Breast epithelium (tissue), 4 donors: Measurements from ENCODE around the gene CAND1. TPM values are rescaled to one million over a fixed set of nuclear protein-coding genes. Genes with fewer than 3 reads are reported as not detected.

Source experiments
- DNase-seq, 2 donors: peaks; one replicate each; pipeline ENCODE4 v3.0.0-alpha.2; 2019; ENCODE audit warnings: low spot score in 2 of 2
- H3K27ac ChIP-seq, 2 donors: fragments of 200-600 bp; sonication (generic) in 1 of 2; one replicate each; pipeline ENCODE4 v1.5.1; 2016 to 2019; ENCODE audit warnings: mild to moderate bottlenecking in 1 of 2
- H3K27me3 ChIP-seq, 2 donors: fragments of 200-600 bp; sonication (generic) in 1 of 2; one replicate each; pipeline versions ENCODE4 v1.5.1 to v1.6.0; 2017 to 2019; ENCODE audit warnings: control low read depth in 1 of 2, mild to moderate bottlenecking in 1 of 2
- H3K36me3 ChIP-seq: fragments of 200-600 bp; one replicate; pipeline ENCODE4 v1.5.1; 2019
- H3K4me1 ChIP-seq, 2 donors: fragments of 200-600 bp; sonication (generic); one replicate each; pipeline ENCODE4 v1.5.1; 2016 to 2019; ENCODE audit warnings: control low read depth in 1 of 2
- H3K4me3 ChIP-seq, 3 donors: fragments of 200-600 bp; sonication (generic); 1 replicate in 2 of 3; 2 replicates in 1 of 3; pipeline ENCODE4 v1.5.1; 2016 to 2019; ENCODE audit warnings: mild to moderate bottlenecking in 3 of 3, moderate library complexity in 2 of 3
- H3K9me3 ChIP-seq, 2 donors: fragments of 200-600 bp; sonication (generic) in 1 of 2; one replicate each; pipeline ENCODE4 v1.5.1; 2016 to 2019; ENCODE audit warnings: control low read depth in 1 of 2
- POLR2A ChIP-seq: fragments of 450-650 bp; IDR thresholded peaks from one replicate; pipeline ENCODE4 v1.6.1; 2016; ENCODE audit warnings: antibody characterized with exemption, mild to moderate bottlenecking, moderate library complexity
- POLR2AphosphoS5 ChIP-seq, 3 donors: sonication (generic); formaldehyde crosslinking; IDR thresholded peaks; one replicate each; pipeline ENCODE4 v1.6.1; 2017; ENCODE audit warnings: antibody characterized with exemption in 3 of 3
- intact Hi-C: fragments of 100-400 bp; cut with DNase I; formaldehyde crosslinking; loops from one replicate; pipeline ENCODE4 v1.15.1; 2023; ENCODE audit warnings: low total_unique reads
- total RNA-seq, 3 donors: library from RNA; depleted of rRNA; stranded (reverse); fragments of >200 nt; gene quantifications; one replicate each; pipeline ENCODE4 v1.1.0, GENCODE V29; 2016
- TF ChIP-seq, protein P1 (sequence below), 3 donors: fragments of 450-650 bp; IDR thresholded peaks; one replicate each; pipeline ENCODE4 v1.5.1; 2016 to 2017; ENCODE audit warnings: antibody characterized with exemption in 3 of 3, mild to moderate bottlenecking in 3 of 3, moderate library complexity in 3 of 3

The CAND1 gene
- total RNA-seq, 3 donors from 2014 or later, result 69.6 to 112 (median 81.3) TPM

DNA sequence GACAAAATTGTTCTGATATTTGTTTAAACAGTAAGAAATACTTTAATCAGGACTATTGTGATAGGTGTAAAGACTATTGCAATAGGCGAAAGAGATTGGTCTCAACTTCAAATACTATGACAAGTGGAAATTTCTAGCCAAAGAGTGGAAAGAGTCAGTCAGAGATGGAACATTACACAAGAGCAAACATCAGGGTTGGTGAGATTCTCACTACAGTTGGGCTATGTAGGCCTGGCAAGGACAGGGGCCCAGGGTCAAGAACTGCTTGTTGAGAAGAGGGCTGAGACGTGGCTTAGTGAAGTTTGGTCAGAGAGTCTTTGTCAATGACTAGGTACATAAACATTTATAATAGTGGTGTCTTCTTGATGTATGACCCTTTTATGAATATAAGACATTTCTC, 19.4 kb downstream of the CAND1 start:
- Histone ChIP-seq H3K4me1 (no peaks in the 10 kb centered on the region), H3K4me3 (no peak overlapping the region), H3K9me3 (no peaks in the 10 kb centered on the region), H3K27me3 (no peaks in the 10 kb centered on the region), H3K27ac (no peak overlapping the region), H3K36me3 (no peaks in the 10 kb centered on the region)
- TF ChIP-seq POLR2AphosphoS5 (IDR thresholded peaks at IDR 0.05) (no peak), POLR2A (no peak)
- TF ChIP-seq, protein P1, sequence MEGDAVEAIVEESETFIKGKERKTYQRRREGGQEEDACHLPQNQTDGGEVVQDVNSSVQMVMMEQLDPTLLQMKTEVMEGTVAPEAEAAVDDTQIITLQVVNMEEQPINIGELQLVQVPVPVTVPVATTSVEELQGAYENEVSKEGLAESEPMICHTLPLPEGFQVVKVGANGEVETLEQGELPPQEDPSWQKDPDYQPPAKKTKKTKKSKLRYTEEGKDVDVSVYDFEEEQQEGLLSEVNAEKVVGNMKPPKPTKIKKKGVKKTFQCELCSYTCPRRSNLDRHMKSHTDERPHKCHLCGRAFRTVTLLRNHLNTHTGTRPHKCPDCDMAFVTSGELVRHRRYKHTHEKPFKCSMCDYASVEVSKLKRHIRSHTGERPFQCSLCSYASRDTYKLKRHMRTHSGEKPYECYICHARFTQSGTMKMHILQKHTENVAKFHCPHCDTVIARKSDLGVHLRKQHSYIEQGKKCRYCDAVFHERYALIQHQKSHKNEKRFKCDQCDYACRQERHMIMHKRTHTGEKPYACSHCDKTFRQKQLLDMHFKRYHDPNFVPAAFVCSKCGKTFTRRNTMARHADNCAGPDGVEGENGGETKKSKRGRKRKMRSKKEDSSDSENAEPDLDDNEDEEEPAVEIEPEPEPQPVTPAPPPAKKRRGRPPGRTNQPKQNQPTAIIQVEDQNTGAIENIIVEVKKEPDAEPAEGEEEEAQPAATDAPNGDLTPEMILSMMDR (IDR thresholded peaks at IDR 0.05), result no peak
- no peak for DNase-seq
- intact Hi-C loops, result no loop called here

DNA sequence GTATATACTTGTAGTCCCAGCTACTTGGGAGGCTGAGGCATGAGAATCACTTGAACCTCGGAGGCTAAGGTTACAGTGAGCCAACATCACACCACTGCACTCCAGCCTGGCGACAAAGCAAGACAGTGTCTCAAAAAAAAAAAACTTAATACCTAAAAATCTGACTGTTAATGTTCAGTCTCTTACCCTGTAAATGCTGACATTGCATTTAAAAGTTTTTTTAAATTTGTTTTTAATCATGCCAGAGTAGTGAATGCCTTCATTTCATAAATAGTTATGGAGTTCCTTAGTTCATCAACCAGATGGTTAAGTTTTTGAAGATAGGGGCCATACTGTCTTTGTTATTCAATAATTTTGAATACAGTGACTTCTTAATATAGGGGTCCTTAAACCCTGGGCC, 21.2 kb downstream of the CAND1 start:
- TF ChIP-seq POLR2A, result no peak
- TF ChIP-seq, protein P1 (IDR thresholded peaks at IDR 0.05), result no peak
- no peaks in the 10 kb centered on the region for H3K27me3 ChIP-seq
- intact Hi-C loops, result no loop called here

DNA sequence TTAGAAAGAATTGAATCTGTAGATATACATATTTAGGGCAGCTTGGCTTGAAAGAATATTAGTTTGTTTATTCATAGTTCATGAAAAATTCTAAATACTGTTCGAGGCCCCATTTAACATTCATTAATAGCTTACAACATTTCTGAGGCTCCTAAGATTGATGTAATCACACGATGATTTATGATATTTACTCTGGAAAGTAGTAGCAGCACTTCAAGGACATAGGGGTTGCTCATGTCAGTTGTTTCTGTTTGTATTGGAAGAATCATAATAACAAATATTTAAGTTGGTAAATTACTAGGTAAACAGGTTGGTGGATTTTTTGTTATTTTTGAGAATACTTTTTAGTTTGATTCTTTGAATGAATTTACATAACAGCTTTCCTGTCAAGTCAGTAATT, 30.4 kb downstream of the CAND1 start:
- H3K27me3 ChIP-seq, result no peaks in the 10 kb centered on the region
- intact Hi-C loops, result no loop called here
- DNase-seq, result no peak
- H3K9me3 ChIP-seq, result no peaks in the 10 kb centered on the region
- peaks cover 7% of the 10 kb centered on the region for H3K36me3 ChIP-seq
- H3K27ac ChIP-seq, result no peak overlapping the region
- TF ChIP-seq POLR2A (no peak), POLR2AphosphoS5 (IDR thresholded peaks at IDR 0.05) (no peak)
- TF ChIP-seq, protein P1 (IDR thresholded peaks at IDR 0.05), result no peak
- no peak overlapping the region for H3K4me3 ChIP-seq
- no peaks in the 10 kb centered on the region for H3K4me1 ChIP-seq

More for the DNA sequence above, 21.2 kb downstream of the CAND1 start:
- H3K36me3 ChIP-seq, result no peaks in the 10 kb centered on the region
- H3K4me3 ChIP-seq, result no peak overlapping the region
- H3K27ac ChIP-seq, result no peak overlapping the region
- H3K9me3 ChIP-seq, result no peaks in the 10 kb centered on the region
- no peak for DNase-seq
- H3K4me1 ChIP-seq, result no peaks in the 10 kb centered on the region

DNA sequence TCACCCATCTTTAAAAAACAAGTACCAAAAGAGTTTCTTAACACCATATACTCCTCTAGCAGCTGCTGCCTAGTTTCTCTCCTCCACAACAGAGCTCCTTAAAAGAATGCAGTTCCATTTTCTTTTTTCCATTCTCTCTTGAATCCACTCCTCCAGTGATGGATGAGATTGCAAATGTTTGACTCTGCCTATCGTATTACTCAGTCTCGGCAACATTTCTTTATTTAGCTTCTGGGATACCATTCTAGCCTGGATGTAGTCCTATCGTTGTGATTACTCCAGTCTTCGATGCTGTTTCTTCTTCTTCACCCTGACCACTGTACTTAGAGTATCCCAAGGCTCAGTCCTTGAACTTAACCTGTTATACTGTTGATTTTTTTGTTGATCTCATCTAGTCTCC, 30.8 kb downstream of the CAND1 start:
- Histone ChIP-seq H3K27ac (no peak overlapping the region), H3K4me1 (no peaks in the 10 kb centered on the region), H3K36me3 (peaks cover 7% of the 10 kb centered on the region), H3K9me3 (no peaks in the 10 kb centered on the region), H3K27me3 (no peaks in the 10 kb centered on the region), H3K4me3 (no peak overlapping the region)
- TF ChIP-seq POLR2A, result no peak
- DNase-seq, result no peak
- intact Hi-C loops, result no loop called here

DNA sequence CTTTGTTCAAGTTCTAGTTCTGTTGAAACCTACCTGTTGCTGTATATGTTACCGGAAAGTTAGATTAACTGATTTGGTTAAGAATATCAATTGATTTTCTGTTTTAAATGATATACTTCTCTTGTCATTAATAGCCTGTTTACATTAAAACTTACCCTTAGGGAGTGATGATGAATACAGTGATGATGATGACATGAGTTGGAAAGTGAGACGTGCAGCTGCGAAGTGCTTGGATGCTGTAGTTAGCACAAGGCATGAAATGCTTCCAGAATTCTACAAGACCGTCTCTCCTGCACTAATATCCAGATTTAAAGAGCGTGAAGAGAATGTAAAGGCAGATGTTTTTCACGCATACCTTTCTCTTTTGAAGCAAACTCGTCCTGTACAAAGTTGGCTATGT, 33.0 kb downstream of the CAND1 start:
- H3K9me3 ChIP-seq, result no peaks in the 10 kb centered on the region
- H3K27me3 ChIP-seq, result no peaks in the 10 kb centered on the region
- H3K27ac ChIP-seq, result no peak overlapping the region
- peaks cover 13% of the 10 kb centered on the region for H3K36me3 ChIP-seq
- intact Hi-C loops, result no loop called here
- no peak for DNase-seq
- no peaks in the 10 kb centered on the region for H3K4me1 ChIP-seq
- no peak overlapping the region for H3K4me3 ChIP-seq
- TF ChIP-seq POLR2AphosphoS5 (IDR thresholded peaks at IDR 0.05), result no peak
- TF ChIP-seq, protein P1 (IDR thresholded peaks at IDR 0.05), result no peak
- TF ChIP-seq POLR2A, result no peak

DNA sequence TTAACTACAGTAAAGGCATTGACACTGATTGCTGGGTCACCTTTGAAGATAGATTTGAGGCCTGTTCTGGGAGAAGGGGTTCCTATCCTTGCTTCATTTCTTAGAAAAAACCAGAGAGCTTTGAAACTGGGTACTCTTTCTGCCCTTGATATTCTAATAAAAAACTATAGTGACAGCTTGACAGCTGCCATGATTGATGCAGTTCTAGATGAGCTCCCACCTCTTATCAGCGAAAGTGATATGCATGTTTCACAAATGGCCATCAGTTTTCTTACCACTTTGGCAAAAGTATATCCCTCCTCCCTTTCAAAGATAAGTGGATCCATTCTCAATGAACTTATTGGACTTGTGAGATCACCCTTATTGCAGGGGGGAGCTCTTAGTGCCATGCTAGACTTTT, 36.4 kb downstream of the CAND1 start:
- intact Hi-C loops, result no loop called here
- peaks cover 25% of the 10 kb centered on the region for H3K36me3 ChIP-seq
- H3K27me3 ChIP-seq, result no peaks in the 10 kb centered on the region
- no peak for DNase-seq
- no peak overlapping the region for H3K27ac ChIP-seq
- TF ChIP-seq POLR2A (no peak), POLR2AphosphoS5 (IDR thresholded peaks at IDR 0.05) (no peak)
- TF ChIP-seq, protein P1 (IDR thresholded peaks at IDR 0.05), result no peak
- H3K4me3 ChIP-seq, result no peak overlapping the region
- H3K9me3 ChIP-seq, result no peaks in the 10 kb centered on the region
- H3K4me1 ChIP-seq, result no peaks in the 10 kb centered on the region
